LHCN-M2 (cell line): Measurements from ENCODE around the gene DCLRE1A. TPM values are rescaled to one million over a fixed set of nuclear protein-coding genes. Genes with fewer than 3 reads are reported as not detected.
"Not testable (repeated sequence)": the region's sequence is repeated elsewhere in the genome, so short reads cannot be mapped to it uniquely, and the experiment has no call there.

Experiments
- DNase-seq: peaks from one replicate; pipeline ENCODE4 v3.0.0-alpha.2; 2012; ENCODE audit warnings: low read depth
- total RNA-seq: library from RNA; depleted of rRNA; stranded (reverse); fragments of >200 nt; gene quantifications from 2 replicates; pipeline ENCODE4 v1.2.3, GENCODE V29; 2014

The DCLRE1A gene
- total RNA-seq, 1 experiment from 2014 or later, result 6.8 TPM

GRCh38 chr10:113858541-113858940 lies 4.7 kb upstream of the DCLRE1A start:
- DNase-seq, result peak; percentile 10

DNA sequence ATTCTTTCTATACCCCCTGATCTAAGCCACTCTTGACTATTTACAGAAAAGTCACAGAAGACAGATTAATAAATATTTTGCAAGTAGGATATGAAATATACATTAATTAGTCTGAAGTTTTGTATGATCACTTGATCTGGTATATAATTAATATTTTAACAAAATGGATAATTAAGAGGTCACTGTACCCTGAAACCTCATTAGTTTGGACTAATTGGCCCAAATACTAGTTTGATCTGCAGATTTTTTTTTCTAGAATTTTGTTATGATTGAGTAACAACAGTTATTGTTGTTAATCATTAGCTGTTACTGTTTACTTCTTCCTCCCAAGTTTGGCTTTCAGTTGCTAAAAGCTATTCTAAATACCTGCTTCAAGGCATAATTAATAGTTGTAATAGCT lies 3.3 kb upstream of the DCLRE1A start:
- no peak for DNase-seq

DNA sequence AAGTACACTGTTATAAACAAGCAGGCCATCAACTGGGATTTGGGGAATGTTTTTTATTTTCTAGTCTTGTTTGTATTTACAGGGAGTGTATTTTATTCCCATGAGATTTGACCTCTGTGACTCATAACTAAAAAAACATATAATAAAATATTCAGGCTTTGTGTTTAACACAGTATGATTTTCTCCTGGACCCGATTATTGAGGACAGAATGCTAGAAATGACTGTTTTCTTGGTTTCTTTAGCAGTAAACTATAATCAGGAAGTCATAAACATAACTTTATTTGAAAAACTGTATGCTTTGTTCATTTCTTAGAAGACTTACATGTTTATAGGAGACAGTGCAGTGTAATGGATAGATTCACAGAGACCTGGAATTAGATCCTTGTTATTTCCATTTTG lies 2.7 kb upstream of the DCLRE1A start:
- peak; percentile 31 for DNase-seq

GRCh38 chr10:113854761-113855588 lies 1.1 kb upstream of the DCLRE1A start:
- peak; percentile 57 for DNase-seq

DNA sequence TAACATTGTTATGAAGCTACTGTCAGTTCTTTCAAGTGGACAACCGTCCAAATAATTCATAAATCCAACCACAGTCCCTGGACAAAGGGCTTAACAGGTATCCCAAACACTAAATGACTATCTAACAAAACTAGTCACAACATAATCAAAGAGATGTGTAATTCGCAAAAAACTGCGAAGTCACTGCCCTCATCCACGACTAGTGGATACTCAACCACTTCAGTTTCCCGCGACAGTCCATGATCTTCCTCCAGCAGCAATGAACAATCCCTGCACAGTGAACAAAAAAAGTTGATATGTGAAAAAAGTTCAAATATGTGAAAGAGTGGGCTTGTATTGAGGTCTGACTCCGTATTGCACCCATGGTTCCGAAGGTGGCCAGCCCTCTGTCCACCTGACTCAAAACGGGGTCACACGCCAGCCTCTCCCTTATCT lies 287 bp downstream of the DCLRE1A start:
- no peak for DNase-seq

GRCh38 chr10:113849946-113850345 lies 3.9 kb downstream of the DCLRE1A start:
- DNase-seq, result peak; percentile 12

GRCh38 chr10:113849140-113849803 lies 4.6 kb downstream of the DCLRE1A start:
- DNase-seq, result no peak

GRCh38 chr10:113846036-113846435 lies 7.8 kb downstream of the DCLRE1A start:
- DNase-seq, result no peak

- DNase-seq, result no peak
Observed at GRCh38 chr10:113843972-113844485, 9.9 kb downstream of the DCLRE1A start.

- DNase-seq, result no peak
Observed at GRCh38 chr10:113842171-113842570, 11.7 kb downstream of the DCLRE1A start.

GRCh38 chr10:113828567-113828966 lies 25.3 kb downstream of the DCLRE1A start:
- not testable (repeated sequence) for DNase-seq

- no peak for DNase-seq
Observed at GRCh38 chr10:113825791-113826190, 28.1 kb downstream of the DCLRE1A start.

GRCh38 chr10:113823389-113823788 lies 30.5 kb downstream of the DCLRE1A start:
- DNase-seq, result no peak

- DNase-seq, result no peak
Observed at GRCh38 chr10:113822174-113822573, 31.7 kb downstream of the DCLRE1A start.

DNA sequence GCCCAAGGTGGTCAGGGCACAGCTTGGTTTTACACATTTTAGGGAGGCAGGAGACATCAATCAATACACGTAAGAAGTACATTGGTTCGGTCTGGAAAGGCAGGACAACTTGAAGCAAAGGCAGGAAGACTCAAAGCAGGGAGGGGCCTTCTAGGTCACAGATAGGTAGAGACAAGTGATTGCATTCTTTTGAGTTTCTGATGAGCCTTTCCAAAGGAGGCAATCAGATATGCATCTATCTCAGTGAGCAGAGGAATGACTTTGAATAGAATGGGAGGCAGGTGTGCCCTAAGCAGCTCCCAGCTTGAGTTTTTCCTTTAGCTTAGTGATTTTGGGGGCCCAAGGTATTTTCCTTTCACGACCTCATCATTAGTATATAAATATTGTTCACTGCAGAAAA lies 32.6 kb downstream of the DCLRE1A start:
- DNase-seq, result not testable (repeated sequence)

DNA sequence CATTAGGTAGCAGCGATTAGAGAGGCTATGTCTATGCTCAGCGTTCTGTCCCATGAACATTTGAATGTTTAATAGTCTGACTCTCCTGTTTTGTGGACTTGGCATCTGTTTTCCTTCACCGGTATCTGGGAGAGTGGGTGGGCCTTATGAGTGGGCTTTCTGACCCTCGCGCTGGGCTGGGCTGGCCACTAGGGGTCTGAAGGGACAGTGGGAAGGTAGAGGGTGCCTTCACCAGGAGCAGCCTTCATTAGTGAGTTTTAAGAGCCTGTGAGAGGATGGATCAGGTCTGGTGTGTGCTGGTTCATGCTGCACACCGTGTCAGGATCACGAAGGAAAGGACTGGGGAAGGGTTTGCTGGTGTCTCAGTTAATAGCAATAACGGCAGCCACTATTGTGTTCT lies 33.4 kb downstream of the DCLRE1A start:
- DNase-seq, result no peak

GRCh38 chr10:113819989-113820388 lies 33.9 kb downstream of the DCLRE1A start:
- no peak for DNase-seq

DNA sequence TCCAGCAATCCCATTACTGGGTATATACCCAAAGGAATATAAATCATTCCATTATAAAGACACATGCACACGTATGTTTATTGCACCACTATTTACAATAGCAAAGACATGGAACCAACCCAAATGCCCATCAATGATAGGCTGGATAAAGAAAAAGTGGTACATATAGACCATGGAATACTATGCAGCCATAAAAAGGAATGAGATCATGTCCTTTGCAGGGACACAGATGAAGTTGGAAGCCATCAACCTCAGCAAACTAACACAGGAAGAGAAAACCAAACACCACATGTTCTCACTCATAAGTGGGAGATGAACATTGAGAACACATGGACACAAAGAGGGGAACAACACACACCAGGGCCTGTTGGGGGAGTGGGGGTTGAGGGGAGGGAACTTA lies 39.2 kb downstream of the DCLRE1A start:
- DNase-seq, result not testable (repeated sequence)

DNA sequence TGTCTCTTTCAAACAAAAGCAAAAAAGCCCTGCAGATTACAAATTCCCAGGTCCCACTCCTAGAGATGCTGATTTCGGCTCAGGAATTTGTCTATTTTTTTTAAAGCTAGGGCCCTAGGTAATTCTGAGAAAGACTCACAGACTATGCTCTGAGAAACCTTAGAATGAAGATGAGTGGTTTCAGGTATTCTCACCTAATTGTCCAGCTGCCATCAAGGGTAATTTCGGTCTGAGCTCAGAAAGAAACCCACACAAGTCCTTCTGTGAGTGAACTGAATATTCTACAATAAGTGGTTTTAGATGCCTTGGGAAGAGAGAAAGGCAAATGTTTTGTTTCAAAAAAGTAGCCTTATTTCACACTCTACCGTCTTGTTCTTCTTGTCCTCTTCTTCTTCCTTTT lies 45.7 kb downstream of the DCLRE1A start:
- DNase-seq, result no peak

GRCh38 chr10:113806503-113806902 lies 47.4 kb downstream of the DCLRE1A start:
- DNase-seq, result no peak

DNA sequence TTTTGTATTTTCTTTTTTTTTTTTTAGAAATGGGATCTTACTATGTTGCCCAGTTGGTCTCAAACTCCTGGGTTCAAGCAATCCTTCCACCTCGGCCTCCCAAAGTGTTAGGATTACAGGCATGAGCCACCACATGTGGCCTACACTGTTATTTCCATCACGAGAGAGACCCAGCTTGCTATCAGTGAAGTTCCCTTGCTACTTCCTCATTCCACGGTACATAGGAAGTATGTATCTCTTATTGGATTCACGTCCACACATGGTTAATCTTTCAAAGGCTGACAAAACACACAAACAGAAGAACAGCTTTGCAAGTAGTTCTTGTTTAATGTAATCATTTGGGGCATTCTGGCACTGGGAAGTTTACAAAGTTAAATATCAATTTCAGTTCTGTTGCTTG lies 50.9 kb downstream of the DCLRE1A start:
- no peak for DNase-seq

- no peak for DNase-seq
Observed at GRCh38 chr10:113801569-113801968, 52.3 kb downstream of the DCLRE1A start.

GRCh38 chr10:113791691-113792090 lies 62.2 kb downstream of the DCLRE1A start:
- no peak for DNase-seq
